Endothelial cell (in vitro differentiated cells): ENCODE results near the gene CACNA1C. TPM values are rescaled to one million over a fixed set of nuclear protein-coding genes. Genes with fewer than 3 reads are reported as not detected.

Experiments
- DNase-seq: peaks from one replicate; pipeline ENCODE4 v3.0.0; 2021; ENCODE audit warnings: low spot score
- H3K27ac Mint-ChIP-seq: one replicate; pipeline ENCODE4 v1.8.0; 2021; ENCODE audit warnings: mixed read lengths, inconsistent platforms; ENCODE audit not compliant: unreplicated experiment
- H3K27me3 Mint-ChIP-seq: one replicate; pipeline ENCODE4 v1.8.0; 2021; ENCODE audit warnings: mild to moderate bottlenecking, moderate library complexity, mixed read lengths, inconsistent platforms; ENCODE audit not compliant: unreplicated experiment
- H3K36me3 Mint-ChIP-seq: one replicate; pipeline ENCODE4 v1.8.0; 2021; ENCODE audit warnings: mild to moderate bottlenecking, low read depth, mixed read lengths, inconsistent platforms; ENCODE audit not compliant: unreplicated experiment
- H3K4me1 Mint-ChIP-seq: one replicate; pipeline ENCODE4 v1.8.0; 2021; ENCODE audit warnings: mild to moderate bottlenecking, mixed read lengths, inconsistent platforms; ENCODE audit not compliant: unreplicated experiment
- H3K4me3 Mint-ChIP-seq: one replicate; pipeline ENCODE4 v1.8.0; 2021; ENCODE audit warnings: mild to moderate bottlenecking, mixed read lengths, inconsistent platforms; ENCODE audit not compliant: unreplicated experiment
- H3K9me3 Mint-ChIP-seq: one replicate; pipeline ENCODE4 v1.8.0; 2021; ENCODE audit warnings: mixed read lengths, inconsistent platforms; ENCODE audit not compliant: unreplicated experiment
- total RNA-seq: library from RNA; stranded (reverse); fragmentation: NEBNext Ultra II Directional; extraction: Animal tissue kit (Norgen Biotek cat#: 25700); gene quantifications from one replicate; pipeline ENCODE4 v1.2.1, GENCODE V29; 2021; ENCODE audit not compliant: unreplicated experiment
- TF ChIP-seq, protein P1 (sequence below): fragments of 200-600 bp; sonication (generic); IDR thresholded peaks from one replicate; pipeline ENCODE4 v1.5.0; 2021; ENCODE audit warnings: antibody characterized with exemption; ENCODE audit not compliant: unreplicated experiment

The CACNA1C gene
- total RNA-seq, 1 donor from 2014 or later = 11.1 TPM

DNA sequence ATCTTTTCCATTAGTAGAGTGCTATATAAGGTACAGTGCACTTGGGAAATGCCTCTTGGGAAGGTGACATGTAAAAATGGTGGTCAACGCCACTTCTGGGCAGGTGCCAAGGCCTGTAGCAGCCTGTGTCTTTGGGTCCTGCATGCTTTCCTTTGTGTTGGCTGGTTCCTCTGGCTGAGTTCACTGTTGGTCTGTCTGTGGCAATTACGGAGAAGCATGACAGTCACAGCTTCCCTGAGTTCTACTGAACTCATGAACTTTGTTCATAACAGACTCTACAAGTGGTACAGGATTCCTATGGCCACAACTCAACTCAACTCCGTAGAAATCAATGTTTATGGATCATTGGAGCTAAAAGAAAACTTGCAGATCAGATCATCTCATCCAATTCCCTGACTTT, 98.0 kb downstream of the CACNA1C start:
- no peak for DNase-seq
- Mint-ChIP-seq H3K4me1 (peaks cover 22% of the 10 kb centered on the region), H3K27me3 (no peaks in the 10 kb centered on the region), H3K9me3 (no peaks in the 10 kb centered on the region), H3K36me3 (no peaks in the 10 kb centered on the region), H3K27ac (no peak overlapping the region), H3K4me3 (no peak overlapping the region)
- TF ChIP-seq, protein P1, sequence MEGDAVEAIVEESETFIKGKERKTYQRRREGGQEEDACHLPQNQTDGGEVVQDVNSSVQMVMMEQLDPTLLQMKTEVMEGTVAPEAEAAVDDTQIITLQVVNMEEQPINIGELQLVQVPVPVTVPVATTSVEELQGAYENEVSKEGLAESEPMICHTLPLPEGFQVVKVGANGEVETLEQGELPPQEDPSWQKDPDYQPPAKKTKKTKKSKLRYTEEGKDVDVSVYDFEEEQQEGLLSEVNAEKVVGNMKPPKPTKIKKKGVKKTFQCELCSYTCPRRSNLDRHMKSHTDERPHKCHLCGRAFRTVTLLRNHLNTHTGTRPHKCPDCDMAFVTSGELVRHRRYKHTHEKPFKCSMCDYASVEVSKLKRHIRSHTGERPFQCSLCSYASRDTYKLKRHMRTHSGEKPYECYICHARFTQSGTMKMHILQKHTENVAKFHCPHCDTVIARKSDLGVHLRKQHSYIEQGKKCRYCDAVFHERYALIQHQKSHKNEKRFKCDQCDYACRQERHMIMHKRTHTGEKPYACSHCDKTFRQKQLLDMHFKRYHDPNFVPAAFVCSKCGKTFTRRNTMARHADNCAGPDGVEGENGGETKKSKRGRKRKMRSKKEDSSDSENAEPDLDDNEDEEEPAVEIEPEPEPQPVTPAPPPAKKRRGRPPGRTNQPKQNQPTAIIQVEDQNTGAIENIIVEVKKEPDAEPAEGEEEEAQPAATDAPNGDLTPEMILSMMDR = no peak

DNA sequence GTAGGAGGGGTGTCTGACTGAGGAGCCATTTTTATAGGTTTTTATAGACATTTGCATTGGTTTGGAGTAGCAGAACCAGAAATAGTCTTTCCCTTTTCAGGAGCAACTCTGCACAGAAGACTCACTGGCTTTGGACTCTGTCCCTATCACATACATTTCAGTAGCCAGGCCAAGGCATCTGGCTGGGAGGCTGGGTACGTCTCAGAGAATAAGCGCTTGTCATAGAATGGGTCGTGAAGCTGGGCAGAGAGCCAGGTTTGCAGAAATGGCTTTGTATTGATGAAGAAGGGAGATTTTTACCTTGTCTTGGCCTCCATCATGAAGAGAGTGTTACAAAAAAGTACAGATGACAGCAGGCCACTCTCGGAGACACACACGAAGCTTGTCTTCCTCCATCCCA, 98.6 kb downstream of the CACNA1C start:
- no peak for DNase-seq
- H3K27me3 Mint-ChIP-seq = no peaks in the 10 kb centered on the region
- no peak overlapping the region for H3K27ac Mint-ChIP-seq
- H3K4me1 Mint-ChIP-seq = peaks cover 22% of the 10 kb centered on the region
- H3K36me3 Mint-ChIP-seq = no peaks in the 10 kb centered on the region
- TF ChIP-seq, protein P1 = no peak
- no peaks in the 10 kb centered on the region for H3K9me3 Mint-ChIP-seq
- H3K4me3 Mint-ChIP-seq = no peak overlapping the region

DNA sequence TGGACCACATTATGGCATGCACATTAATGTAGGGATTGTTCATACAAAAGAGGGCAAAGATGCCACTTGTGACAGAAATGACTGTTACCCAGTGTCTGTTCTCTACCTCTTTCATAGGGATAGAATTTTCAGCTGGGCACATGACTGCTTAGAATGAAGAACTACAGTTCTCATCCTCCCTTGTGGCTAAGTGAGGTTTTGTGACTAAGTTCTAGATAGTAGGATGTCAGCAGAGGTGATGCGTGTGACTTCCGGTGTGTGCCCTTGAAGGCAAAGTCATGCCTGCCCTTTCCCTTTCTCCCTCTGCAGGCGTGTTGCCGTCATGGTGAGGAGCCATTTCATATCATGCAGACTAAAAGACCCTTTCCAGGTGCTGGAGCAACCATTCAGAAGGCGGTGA, 99.3 kb downstream of the CACNA1C start:
- DNase-seq = no peak
- H3K4me1 Mint-ChIP-seq = peaks cover 22% of the 10 kb centered on the region
- TF ChIP-seq, protein P1 = no peak
- no peak overlapping the region for H3K4me3 Mint-ChIP-seq
- no peaks in the 10 kb centered on the region for H3K36me3 Mint-ChIP-seq
- H3K9me3 Mint-ChIP-seq = no peaks in the 10 kb centered on the region
- H3K27me3 Mint-ChIP-seq = no peaks in the 10 kb centered on the region
- no peak overlapping the region for H3K27ac Mint-ChIP-seq

DNA sequence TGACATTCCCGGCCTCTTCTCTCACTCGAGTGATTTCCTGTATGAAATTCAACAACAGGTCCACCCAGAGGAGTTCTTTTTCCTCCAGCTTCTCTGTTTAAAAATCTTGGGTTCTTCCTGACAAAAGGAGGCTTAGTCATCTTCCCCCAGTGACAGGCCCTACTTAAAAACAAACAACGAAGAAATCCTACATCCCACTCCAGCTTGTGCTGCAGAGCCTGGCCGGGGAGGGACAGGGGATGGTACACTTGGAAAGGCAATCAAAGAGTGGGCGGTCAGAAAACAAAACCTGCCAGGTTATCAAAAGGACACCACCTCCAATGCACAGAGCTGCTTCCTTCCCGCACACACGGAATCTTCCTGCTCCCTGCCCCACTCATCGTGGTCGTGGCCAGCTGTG, 101.3 kb downstream of the CACNA1C start:
- H3K27me3 Mint-ChIP-seq = peaks cover 2% of the 10 kb centered on the region
- H3K4me1 Mint-ChIP-seq = peaks cover 22% of the 10 kb centered on the region
- no peaks in the 10 kb centered on the region for H3K36me3 Mint-ChIP-seq
- peak overlapping the region; percentile 80 for H3K27ac Mint-ChIP-seq
- DNase-seq = no peak
- no peaks in the 10 kb centered on the region for H3K9me3 Mint-ChIP-seq
- TF ChIP-seq, protein P1 = no peak
- peak overlapping the region; percentile 22 for H3K4me3 Mint-ChIP-seq

DNA sequence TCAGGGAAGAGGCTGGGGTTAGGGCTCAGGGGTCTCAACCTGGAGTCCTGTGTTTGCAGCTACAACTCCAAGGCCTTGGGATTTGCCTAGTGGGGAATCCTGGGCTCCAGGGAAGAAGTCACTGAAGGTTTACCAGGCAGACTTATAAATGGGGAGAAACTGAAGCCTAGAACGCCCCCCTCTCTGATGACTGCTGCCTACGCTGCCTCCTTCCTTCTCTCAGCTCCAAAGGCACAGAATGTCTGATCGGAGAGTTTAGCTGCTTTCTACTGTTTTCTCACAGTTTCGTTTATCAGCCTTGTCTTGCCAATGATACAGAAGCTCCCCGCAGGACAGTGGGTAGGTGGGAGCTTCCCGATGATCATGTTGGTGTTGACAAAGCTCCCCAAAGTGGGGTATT, 101.7 kb downstream of the CACNA1C start:
- TF ChIP-seq, protein P1 = no peak
- no peaks in the 10 kb centered on the region for H3K36me3 Mint-ChIP-seq
- peaks cover 2% of the 10 kb centered on the region for H3K27me3 Mint-ChIP-seq
- peaks cover 22% of the 10 kb centered on the region for H3K4me1 Mint-ChIP-seq
- no peak for DNase-seq
- H3K9me3 Mint-ChIP-seq = no peaks in the 10 kb centered on the region
- H3K4me3 Mint-ChIP-seq = no peak overlapping the region
- no peak overlapping the region for H3K27ac Mint-ChIP-seq
